GM12878 (cell line): ENCODE measurements around the gene USP12. TPM values are rescaled to one million over a fixed set of nuclear protein-coding genes. Genes with fewer than 3 reads are reported as not detected.

Source experiments
- ATAC-seq: fragments of 200-7000 bp; cut with Tn5 transposase; 3 replicates; pipeline ENCODE4 v1.9.1; 2020; ENCODE audit warnings: mild to moderate bottlenecking, moderate library complexity
- BruUV-seq: library from RNA; stranded (reverse); fragments of 400-500 nt; replicated peaks from 2 replicates; lab custom pipeline; 2021; lab: Mats Ljungman, UMichigan
- CTCF ChIA-PET: fragments of 300-600 bp; sonication (Branson Sonifier 250); formaldehyde crosslinking; extraction: SDS; loops from one replicate; lab custom pipeline; 2021; ENCODE audit warnings: inconsistent platforms; lab: Yijun Ruan, JAX
- POLR2A ChIA-PET: fragments of 350-600 bp; formaldehyde crosslinking; extraction: SDS; loops from one replicate; lab custom pipeline; 2021; ENCODE audit warnings: inconsistent platforms; lab: Charles Lee
- RAD21 ChIA-PET: fragments of 300-600 bp; sonication (Branson Sonifier 250); formaldehyde crosslinking; loops from one replicate; lab custom pipeline; 2023; ENCODE audit warnings: antibody characterized with exemption; ENCODE audit not compliant: unreplicated experiment; lab: Charles Lee
- SMC1A ChIA-PET: fragments of 300-600 bp; sonication (Branson Sonifier 250); formaldehyde crosslinking; loops from one replicate; lab custom pipeline; 2023; ENCODE audit not compliant: unreplicated experiment, uncharacterized antibody; lab: Charles Lee
- DNase-seq: peaks from one replicate; pipeline ENCODE4 v3.0.0-alpha.2; 2011; ENCODE audit warnings: low read depth, low spot score
- FAIRE-seq: peaks from 3 replicates; lab custom pipeline; 2011; peaks lifted over from hg19 to GRCh38; lab: Jason Lieb, UNC
- H2AFZ ChIP-seq: 2 replicates; pipeline ENCODE4 v1.6.0; 2011; ENCODE audit warnings: low read depth, low read length, control low read depth; ENCODE audit not compliant: control insufficient read depth
- H3K27ac ChIP-seq: 2 replicates; pipeline ENCODE4 v1.5.1; 2011; ENCODE audit warnings: control low read depth; ENCODE audit not compliant: control insufficient read depth, insufficient read depth
- H3K27me3 ChIP-seq, 2 experiments: replicated peaks in 1 of 2; 2 replicates each; pipeline versions ENCODE4 v1.6.0 to v1.6.1; 2011; ENCODE audit warnings: low read length in 1 of 2; ENCODE audit not compliant: control insufficient read depth in 2 of 2, insufficient read depth in 2 of 2
- H3K36me3 ChIP-seq, 2 experiments: 2 replicates each; pipeline ENCODE4 v1.5.1; 2011; ENCODE audit warnings: low read length in 1 of 2; ENCODE audit not compliant: control insufficient read depth in 2 of 2, insufficient read depth in 2 of 2
- H3K4me1 ChIP-seq: 2 replicates; pipeline ENCODE4 v1.6.1; 2011; ENCODE audit warnings: mild to moderate bottlenecking, low read length, moderate library complexity, mixed read lengths; ENCODE audit not compliant: control insufficient read depth, insufficient read depth
- H3K4me2 ChIP-seq: 2 replicates; pipeline ENCODE4 v1.6.0; 2011; ENCODE audit warnings: control low read depth; ENCODE audit not compliant: control insufficient read depth, insufficient read depth
- H3K4me3 ChIP-seq: fragments of 200-600 bp; sonication (generic); 2 replicates; pipeline ENCODE4 v1.5.1; 2016
- H3K79me2 ChIP-seq: 2 replicates; pipeline ENCODE4 v1.6.0; 2011; ENCODE audit warnings: low read length; ENCODE audit not compliant: control insufficient read depth, insufficient read depth
- H3K9ac ChIP-seq: 2 replicates; pipeline ENCODE4 v1.8.0; 2011; ENCODE audit warnings: low read length, control low read depth, mixed read lengths; ENCODE audit not compliant: control insufficient read depth, insufficient read depth
- H3K9me3 ChIP-seq: replicated peaks from 3 replicates; pipeline ENCODE4 v1.5.1; 2011; ENCODE audit warnings: mild to moderate bottlenecking, low read length; ENCODE audit not compliant: control insufficient read depth, insufficient read depth
- H4K20me1 ChIP-seq: 2 replicates; pipeline ENCODE4 v1.6.0; 2011; ENCODE audit not compliant: control insufficient read depth, insufficient read depth
- ESRRA ChIP-seq: IDR thresholded peaks from 2 replicates; pipeline ENCODE4 v1.6.1; 2012; ENCODE audit warnings: mild to moderate bottlenecking, low read length, improper control_type of control experiment
- NRF1 ChIP-seq: conservative IDR thresholded peaks from 2 replicates; pipeline ENCODE4 v1.6.1; 2011; ENCODE audit warnings: mild to moderate bottlenecking, low read depth, low read length, improper control_type of control experiment
- RUNX3 ChIP-seq: IDR thresholded peaks from 2 replicates; pipeline ENCODE4 v1.6.1; 2012; ENCODE audit warnings: low read length, inconsistent platforms
- ZBTB40 ChIP-seq: fragments of 450-650 bp; IDR thresholded peaks from 2 replicates; pipeline ENCODE4 v1.6.1; 2016; ENCODE audit warnings: mild to moderate bottlenecking, moderate library complexity, borderline replicate concordance
- in situ Hi-C: fragments of 300-500 bp; cut with MboI; formaldehyde crosslinking; loops from 9 replicates; pipeline ENCODE4 v1.14.3; 2018; ENCODE audit warnings: mixed read lengths
- intact Hi-C: fragments of 100-400 bp; cut with micrococcal nuclease; formaldehyde crosslinking; loops from one replicate; pipeline ENCODE4 v1.14.2; 2022; ENCODE audit not compliant: unreplicated experiment
- polyA plus RNA-seq, 11 experiments: library from polyadenylated mRNA; depleted of rRNA in 4 of 11; unstranded in 6 of 11; stranded (reverse) in 5 of 11; fragments of >200 nt; fragmentation: Nextera tagmentation in 4 of 11; fragmentation: Illumina TruSeq in 1 of 11; extraction: Ambion mirVana in 4 of 11; extraction: Trizol in 1 of 11; gene quantifications; 1 replicate in 1 of 11; 2 replicates in 10 of 11; pipeline versions ENCODE4 v1.2.1 to v1.2.3, GENCODE V29; 2011 to 2016; ENCODE audit warnings: inconsistent platforms in 2 of 11, missing spikeins in 2 of 11, low read depth in 1 of 11
- total RNA-seq, 4 experiments: library from RNA; depleted of rRNA in 3 of 4; stranded (reverse); fragments of >200 nt in 3 of 4; fragmentation: Illumina TruSeq in 1 of 4; extraction: Trizol in 1 of 4; gene quantifications; 2 replicates each; pipeline versions ENCODE4 v1.2.1 to v1.2.3, GENCODE V29; 2013 to 2021

The USP12 gene
- total and polyA plus RNA-seq, 10 of the 15 experiments (the other 5 are each of a cell fraction or from before 2014, with no cell fraction given) = 3.5 to 32.2 (median 24.6) TPM

GRCh38 chr13:27126859-27127258, 44.8 kb downstream of the USP12 start:
- RAD21 ChIA-PET = interaction anchor here (1.0 kb wide), 2 partner anchors 15 to 142 kb away, joined by 3 to 6 read pairs; no protein-coding TSS in a partner anchor
- BruUV-seq = no TSS peak
- SMC1A ChIA-PET = interaction anchor here (0.8 to 9.0 kb wide), 14 partner anchors 11 to 101 kb away, joined by 3 to 106 read pairs (median 4); no protein-coding TSS in a partner anchor
- DNase-seq = no peak
- CTCF ChIA-PET = interaction anchor here (0.7 to 1.5 kb wide), 3 partner anchors 13 to 74 kb away, joined by 3 to 8 read pairs (median 3); no protein-coding TSS in a partner anchor
- H2AFZ ChIP-seq = no peak overlapping the region
- H3K36me3 ChIP-seq = peaks cover 0 to 2% of the 10 kb centered on the region in 2 experiments; a peak in 3 of 4 replicates
- TF ChIP-seq RUNX3 (peak; percentile 26; the same call in 1 of the 2 replicates), ESRRA (no peak), ZBTB40 (no peak), NRF1 (no peak)
- TF ChIP-seq, all 136 proteins: peak for 1
- Histone ChIP-seq H3K27me3 (no peaks in the 10 kb centered on the region), H3K4me2 (peak overlapping the region; percentile 26; the same call in 1 of the 2 replicates), H4K20me1 (no peaks in the 10 kb centered on the region), H3K4me1 (peaks cover 25% of the 10 kb centered on the region), H3K4me3 (no peak overlapping the region), H3K27ac (0 out of 2 replicates have a peak overlapping the region, but pooled peaks have one; percentile 11), H3K79me2 (peaks cover 68% of the 10 kb centered on the region), H3K9me3 (peaks cover 37% of the 10 kb centered on the region), H3K9ac (no peak overlapping the region)
- ATAC-seq (0 out of 3 replicates have a peak, but pooled peaks have one; percentile 5), FAIRE-seq (no peak)
- in situ Hi-C loops (no loop called here), intact Hi-C loops (no loop called here)
- POLR2A ChIA-PET = interaction anchor here (0.6 to 1.6 kb wide), 4 partner anchors 12 to 44 kb away, joined by 3 to 5 read pairs (median 3); no protein-coding TSS in a partner anchor
